GM18868 (cell line): ENCODE measurements around the gene UPK3BL2.
"Not testable (repeated sequence)": the region's sequence is repeated elsewhere in the genome, so short reads cannot be mapped to it uniquely, and the experiment has no call there.

Experiments
- ATAC-seq: cut with Tn5 transposase; IDR thresholded peaks from one replicate; pipeline ENCODE4 v1.9.1; 2021; ENCODE audit warnings: mild to moderate bottlenecking, moderate library complexity; ENCODE audit not compliant: unreplicated experiment

Gene UPK3BL2

GRCh38 chr7:102543596-102543995 is at the start of gene UPK3BL2:
TSS of gene UPK3BL2 (minus strand) at chr7:102543696. CDS start at chr7:102543636, 60 bp downstream.
- ATAC-seq, result not testable (repeated sequence)

- ATAC-seq, result peak; percentile 73
These were observed 49.1 kb upstream of the UPK3BL2 start for GRCh38 chr7:102592477-102593019.

GRCh38 chr7:102589857-102590256 is 46.4 kb upstream of the UPK3BL2 start:
- ATAC-seq, result peak; percentile 50

- not testable (repeated sequence) for ATAC-seq
These were observed 40.0 kb upstream of the UPK3BL2 start for GRCh38 chr7:102583495-102583894.

- not testable (repeated sequence) for ATAC-seq
These were observed 38.2 kb upstream of the UPK3BL2 start for GRCh38 chr7:102581722-102582121.

- ATAC-seq, result not testable (repeated sequence)
These were observed 35.0 kb upstream of the UPK3BL2 start for GRCh38 chr7:102578486-102578885.

- ATAC-seq, result not testable (repeated sequence)
These were observed 34.1 kb upstream of the UPK3BL2 start for GRCh38 chr7:102577315-102578240.

- not testable (repeated sequence) for ATAC-seq
These were observed 32.9 kb upstream of the UPK3BL2 start for GRCh38 chr7:102576363-102576762.

- ATAC-seq, result not testable (repeated sequence)
These were observed 31.1 kb upstream of the UPK3BL2 start for GRCh38 chr7:102574607-102575006.

GRCh38 chr7:102572261-102573239 is 29.1 kb upstream of the UPK3BL2 start, which contains the start of gene POLR2J3:
TSS of gene POLR2J3 (minus strand) at chr7:102572583. CDS start at chr7:102572521, 62 bp downstream.
- peak; percentile 94 for ATAC-seq

- ATAC-seq, result not testable (repeated sequence)
These were observed 25.1 kb upstream of the UPK3BL2 start for GRCh38 chr7:102568620-102569019.

- ATAC-seq, result not testable (repeated sequence)
These were observed 7.4 kb upstream of the UPK3BL2 start, which contains the start of gene SPDYE2 for GRCh38 chr7:102550808-102551422. TSS of gene SPDYE2 (plus strand) at chr7:102551226. CDS start at chr7:102553256, 2,030 bp downstream.

- peak; percentile 95 for ATAC-seq
These were observed 2.9 kb upstream of the UPK3BL2 start for GRCh38 chr7:102546353-102546752.

GRCh38 chr7:102545288-102545687 is 1.8 kb upstream of the UPK3BL2 start:
- ATAC-seq, result not testable (repeated sequence)

- ATAC-seq, result not testable (repeated sequence)
These were observed 876 bp upstream of the UPK3BL2 start for GRCh38 chr7:102544372-102544771.

- not testable (repeated sequence) for ATAC-seq
These were observed 725 bp downstream of the UPK3BL2 start for GRCh38 chr7:102542771-102543170.

- ATAC-seq, result not testable (repeated sequence)
These were observed 1.4 kb downstream of the UPK3BL2 start for GRCh38 chr7:102542083-102542482.

GRCh38 chr7:102540604-102541003 is 2.9 kb downstream of the UPK3BL2 start:
- ATAC-seq, result not testable (repeated sequence)

- ATAC-seq, result not testable (repeated sequence)
These were observed 8.4 kb downstream of the UPK3BL2 start for GRCh38 chr7:102535062-102535615.

GRCh38 chr7:102532127-102532526 is 11.4 kb downstream of the UPK3BL2 start:
- ATAC-seq, result not testable (repeated sequence)
